Peyer's patch (tissue), 4 donors: Measurements from ENCODE around the gene MYNN.

Experiments used
- POLR2A ChIP-seq, 2 donors: fragments of 450-650 bp; IDR thresholded peaks; one replicate each; pipeline ENCODE4 v1.5.1; 2017; ENCODE audit warnings: antibody characterized with exemption in 2 of 2, mild to moderate bottlenecking in 2 of 2, moderate library complexity in 2 of 2
- TF ChIP-seq, protein P1 (sequence below), 6 experiments: fragments of 450-650 bp in 4 of 6; fragments of 200-600 bp in 2 of 6; sonication (generic) in 1 of 6; IDR thresholded peaks; one replicate each; pipeline ENCODE4 v1.5.1; 2017 to 2019; ENCODE audit warnings: antibody characterized with exemption in 6 of 6, mild to moderate bottlenecking in 3 of 6, moderate library complexity in 1 of 6

GRCh38 chr3:169812332-169813235 lies 39.4 kb downstream of the MYNN start, which contains the start of the genes LRRC34 and LRRIQ4:
- TF ChIP-seq POLR2A (IDR thresholded peaks at IDR 0.05) = no peak
- TF ChIP-seq, protein P1, sequence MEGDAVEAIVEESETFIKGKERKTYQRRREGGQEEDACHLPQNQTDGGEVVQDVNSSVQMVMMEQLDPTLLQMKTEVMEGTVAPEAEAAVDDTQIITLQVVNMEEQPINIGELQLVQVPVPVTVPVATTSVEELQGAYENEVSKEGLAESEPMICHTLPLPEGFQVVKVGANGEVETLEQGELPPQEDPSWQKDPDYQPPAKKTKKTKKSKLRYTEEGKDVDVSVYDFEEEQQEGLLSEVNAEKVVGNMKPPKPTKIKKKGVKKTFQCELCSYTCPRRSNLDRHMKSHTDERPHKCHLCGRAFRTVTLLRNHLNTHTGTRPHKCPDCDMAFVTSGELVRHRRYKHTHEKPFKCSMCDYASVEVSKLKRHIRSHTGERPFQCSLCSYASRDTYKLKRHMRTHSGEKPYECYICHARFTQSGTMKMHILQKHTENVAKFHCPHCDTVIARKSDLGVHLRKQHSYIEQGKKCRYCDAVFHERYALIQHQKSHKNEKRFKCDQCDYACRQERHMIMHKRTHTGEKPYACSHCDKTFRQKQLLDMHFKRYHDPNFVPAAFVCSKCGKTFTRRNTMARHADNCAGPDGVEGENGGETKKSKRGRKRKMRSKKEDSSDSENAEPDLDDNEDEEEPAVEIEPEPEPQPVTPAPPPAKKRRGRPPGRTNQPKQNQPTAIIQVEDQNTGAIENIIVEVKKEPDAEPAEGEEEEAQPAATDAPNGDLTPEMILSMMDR (IDR thresholded peaks at IDR 0.05) = peak in 1 of 6 experiments; percentile 7
